K562 (cell line): ENCODE measurements around the gene UNC119. TPM values are rescaled to one million over a fixed set of nuclear protein-coding genes. Genes with fewer than 3 reads are reported as not detected.

Source experiments
- ATAC-seq: fragments of 200-7000 bp; cut with Tn5 transposase; 3 replicates; pipeline ENCODE4 v1.9.1; 2020; ENCODE audit warnings: moderate library complexity
- BruUV-seq: library from RNA; stranded (reverse); fragments of 400-500 nt; replicated peaks from 2 replicates; lab custom pipeline; 2021; lab: Mats Ljungman, UMichigan
- CTCF ChIA-PET: fragments of 300-600 bp; formaldehyde crosslinking; extraction: SDS; loops from one replicate; lab custom pipeline; 2021; ENCODE audit warnings: low intra/inter-chr PET ratio; lab: Yijun Ruan, JAX
- POLR2A ChIA-PET: fragments of 300-600, 350-650 bp; sonication (Branson Sonifier 250); formaldehyde crosslinking; extraction: SDS; loops from one replicate; lab custom pipeline; 2021; ENCODE audit warnings: antibody characterized with exemption, inconsistent platforms; lab: Yijun Ruan, JAX
- DNase-seq, 4 experiments: peaks; one replicate each; pipeline versions ENCODE4 v3.0.0 to v3.0.0-alpha.2; 2011 to 2018; ENCODE audit warnings: low spot score in 3 of 4, mixed read lengths in 3 of 4; ENCODE audit errors: extremely low read depth in 1 of 4
- FAIRE-seq: peaks from 2 replicates; lab custom pipeline; 2011; peaks lifted over from hg19 to GRCh38; lab: Jason Lieb, UNC
- H2AFZ ChIP-seq: 2 replicates; pipeline ENCODE4 v1.6.0; 2011; ENCODE audit warnings: low read depth, low read length, control low read depth, inconsistent platforms
- H3K27ac ChIP-seq: fragments of 200-600 bp; 3 replicates; pipeline ENCODE4 v1.8.0; 2011; ENCODE audit warnings: low read depth, mild to moderate bottlenecking, control low read depth, inconsistent platforms, low read length, moderate library complexity, mixed read lengths; ENCODE audit errors: extremely low read depth
- H3K27me3 ChIP-seq, 2 experiments: fragments of 300-600 bp in 1 of 2; 2 replicates in 1 of 2; 3 replicates in 1 of 2; pipeline versions ENCODE4 v1.6.0 to v1.8.0; 2011; ENCODE audit warnings: inconsistent platforms in 2 of 2, low read length in 2 of 2, mild to moderate bottlenecking in 1 of 2, mixed read lengths in 1 of 2, moderate library complexity in 1 of 2; ENCODE audit not compliant: control insufficient read depth in 2 of 2, insufficient read depth in 2 of 2
- H3K36me3 ChIP-seq: fragments of 300-600 bp; 3 replicates; pipeline ENCODE4 v1.8.0; 2011; ENCODE audit warnings: mild to moderate bottlenecking, low read length, inconsistent platforms; ENCODE audit not compliant: control insufficient read depth, insufficient read depth
- H3K4me1 ChIP-seq, 2 experiments: fragments of 200-600 bp in 1 of 2; replicated peaks in 1 of 2; 2 replicates in 1 of 2; 3 replicates in 1 of 2; pipeline versions ENCODE4 v1.5.1 to v1.8.0; 2011; ENCODE audit warnings: inconsistent platforms in 2 of 2, low read length in 2 of 2, mild to moderate bottlenecking in 1 of 2, mixed read lengths in 1 of 2, moderate library complexity in 1 of 2; ENCODE audit not compliant: control insufficient read depth in 2 of 2, insufficient read depth in 2 of 2
- H3K4me2 ChIP-seq: 2 replicates; pipeline ENCODE4 v1.6.1; 2011; ENCODE audit warnings: low read length, control low read depth, inconsistent platforms, mixed read lengths; ENCODE audit not compliant: insufficient read depth
- H3K4me3 ChIP-seq: fragments of 200-600 bp; sonication (generic), shearing (Covaris generic); 2 replicates; pipeline ENCODE4 v1.5.1; 2016; ENCODE audit warnings: control low read depth, inconsistent platforms
- H3K79me2 ChIP-seq: fragments of 200-600 bp; 3 replicates; pipeline ENCODE4 v1.8.0; 2011; ENCODE audit warnings: low read length, inconsistent platforms; ENCODE audit not compliant: control insufficient read depth, insufficient read depth
- H3K9ac ChIP-seq, 2 experiments: 2 replicates each; pipeline versions ENCODE4 v1.6.0 to v1.6.1; 2011; ENCODE audit warnings: low read depth in 2 of 2, low read length in 2 of 2, control low read depth in 1 of 2, inconsistent platforms in 1 of 2, mild to moderate bottlenecking in 1 of 2, mixed read lengths in 1 of 2; ENCODE audit not compliant: insufficient read depth in 1 of 2
- H3K9me1 ChIP-seq: one replicate; pipeline ENCODE4 v1.6.0; 2011; ENCODE audit warnings: inconsistent platforms, mild to moderate bottlenecking, low read length, moderate library complexity; ENCODE audit not compliant: control insufficient read depth, insufficient read depth
- H3K9me3 ChIP-seq: replicated peaks from 2 replicates; pipeline ENCODE4 v1.5.1; 2011; ENCODE audit warnings: low read depth, low read length, inconsistent platforms; ENCODE audit not compliant: control insufficient read depth, insufficient read depth
- H4K20me1 ChIP-seq: replicated peaks from 2 replicates; pipeline ENCODE4 v1.6.1; 2011; ENCODE audit warnings: low read length, inconsistent platforms, mixed read lengths; ENCODE audit not compliant: control insufficient read depth, insufficient read depth
- CBFA2T3 ChIP-seq: fragments of 450-650 bp; IDR thresholded peaks from 2 replicates; pipeline ENCODE4 v1.6.1; 2017
- CBFB ChIP-seq: sonication (generic); formaldehyde crosslinking; IDR thresholded peaks from 2 replicates; pipeline ENCODE4 v1.4.0; 2020; ENCODE audit warnings: mild to moderate bottlenecking, missing genetic modification reagents
- CREB1 ChIP-seq, 2 experiments: sonication (generic) in 1 of 2; formaldehyde crosslinking in 1 of 2; IDR thresholded peaks; 2 replicates each; pipeline versions ENCODE4 v1.6.1 to v1.8.0; 2012 to 2022; ENCODE audit warnings: inconsistent platforms in 1 of 2, mild to moderate bottlenecking in 1 of 2, missing genetic modification reagents in 1 of 2, moderate library complexity in 1 of 2
- CREB3L1 ChIP-seq: fragments of 450-650 bp; IDR thresholded peaks from 2 replicates; pipeline ENCODE4 v1.6.1; 2014; ENCODE audit warnings: low read depth, mild to moderate bottlenecking, moderate library complexity, borderline replicate concordance
- NKRF ChIP-seq: fragments of 450-650 bp; IDR thresholded peaks from 2 replicates; pipeline ENCODE4 v1.6.1; 2016; ENCODE audit warnings: borderline replicate concordance
- TSC22D4 ChIP-seq: fragments of 450-650 bp; IDR thresholded peaks from 2 replicates; pipeline ENCODE4 v1.6.1; 2016; ENCODE audit warnings: missing genetic modification characterization, missing biosample characterization, control low read depth
- ZFP30 ChIP-seq: fragments of 250-450 bp; sonication (Bioruptor Pico); IDR thresholded peaks from 2 replicates; pipeline ENCODE4 v1.8.0; 2022; ENCODE audit warnings: moderate library complexity, mild to moderate bottlenecking, inconsistent platforms, borderline replicate concordance
- ZNF280A ChIP-seq: fragments of 450-650 bp; IDR thresholded peaks from 2 replicates; pipeline ENCODE4 v1.6.1; 2018; ENCODE audit warnings: mild to moderate bottlenecking, low read depth; ENCODE audit not compliant: partially characterized antibody
- ZNF347 ChIP-seq: fragments of 450-650 bp; formaldehyde crosslinking; IDR thresholded peaks from 2 replicates; pipeline ENCODE4 v1.4.0; 2020; ENCODE audit warnings: low read depth, mild to moderate bottlenecking, moderate library complexity
- WGBS: fragments of 100-300 bp; shearing (Covaris generic); methylation state at CpG from one replicate; pipeline ENCODE4 v1.1.6; 2016; ENCODE audit warnings: low coverage, mixed read lengths; ENCODE audit not compliant: insufficient coverage; ENCODE audit errors: missing lambda C conversion rate; 5-methylcytosine and 5-hydroxymethylcytosine counted together
- in situ Hi-C: fragments of 300-500 bp; cut with MboI; formaldehyde crosslinking; loops from 4 replicates; pipeline ENCODE4 v1.15.0; 2018; ENCODE audit warnings: inconsistent platforms, mixed read lengths
- intact Hi-C: fragments of 100-400 bp; cut with micrococcal nuclease; formaldehyde crosslinking; loops from 2 replicates; pipeline ENCODE4 v1.14.2; 2022
- polyA plus RNA-seq, 8 experiments: library from polyadenylated mRNA; depleted of rRNA in 4 of 8; stranded (reverse) in 5 of 8; unstranded in 3 of 8; fragments of >200 nt; fragmentation: Nextera tagmentation in 2 of 8; fragmentation: Illumina TruSeq in 1 of 8; extraction: Ambion mirVana in 2 of 8; extraction: Trizol in 1 of 8; gene quantifications; 2 replicates each; pipeline versions ENCODE4 v1.2.1 to v1.2.3, GENCODE V29; 2011 to 2014; ENCODE audit warnings: inconsistent platforms in 1 of 8, missing spikeins in 1 of 8
- total RNA-seq, 7 experiments: library from RNA; depleted of rRNA in 6 of 7; stranded (reverse); fragments of >200 nt in 6 of 7; fragmentation: Illumina TruSeq in 2 of 7; extraction: Trizol in 2 of 7; gene quantifications; 2 replicates each; pipeline versions ENCODE4 v1.2.1 to v1.2.3, GENCODE V29; 2011 to 2021; ENCODE audit warnings: low replicate concordance in 1 of 7
- TF ChIP-seq, protein P1 (sequence below): sonication (generic); formaldehyde crosslinking; IDR thresholded peaks from 2 replicates; pipeline ENCODE4 v1.8.1; 2023; ENCODE audit warnings: mild to moderate bottlenecking, missing genetic modification reagents
- TF ChIP-seq, protein P2 (sequence below): fragments of 450-650 bp; IDR thresholded peaks from 2 replicates; pipeline ENCODE4 v1.7.0; 2016; ENCODE audit warnings: borderline replicate concordance

The UNC119 gene
- total and polyA plus RNA-seq, 9 of the 15 experiments (the other 6 are each of a cell fraction or from before 2014, with no cell fraction given): 0.37 to 47.7 (median 16.3) TPM

- Histone ChIP-seq H3K4me1 (no peaks in the 10 kb centered on the region), H2AFZ (no peak overlapping the region), H3K36me3 (peaks cover 93% of the 10 kb centered on the region), H3K9me3 (no peaks in the 10 kb centered on the region), H3K79me2 (0 out of 3 replicates have a peak, but pooled peaks cover 2% of the 10 kb centered on the region), H3K27ac (no peak overlapping the region), H3K4me3 (no peak overlapping the region), H3K9ac (no peak overlapping the region), H3K27me3 (no peaks in the 10 kb centered on the region), H3K9me1 (peaks cover 3% of the 10 kb centered on the region), H3K4me2 (no peak overlapping the region), H4K20me1 (no peaks in the 10 kb centered on the region)
- WGBS: 89% methylated on average over 3 of the region's 3 CpGs
- FAIRE-seq: no peak
- CTCF ChIA-PET: no interaction called here
- BruUV-seq: no TSS peak
- no peak for ATAC-seq
- intact Hi-C loops (no loop called here), in situ Hi-C loops (no loop called here)
- DNase-seq: no peak
- POLR2A ChIA-PET: interaction anchor here (0.6 to 16.7 kb wide), 6 partner anchors 8 to 243 kb away, joined by 3 to 274 read pairs (median 6); partner anchors contain the start of genes ALDOC, PIGS and SPAG5
- TF ChIP-seq, protein P1, sequence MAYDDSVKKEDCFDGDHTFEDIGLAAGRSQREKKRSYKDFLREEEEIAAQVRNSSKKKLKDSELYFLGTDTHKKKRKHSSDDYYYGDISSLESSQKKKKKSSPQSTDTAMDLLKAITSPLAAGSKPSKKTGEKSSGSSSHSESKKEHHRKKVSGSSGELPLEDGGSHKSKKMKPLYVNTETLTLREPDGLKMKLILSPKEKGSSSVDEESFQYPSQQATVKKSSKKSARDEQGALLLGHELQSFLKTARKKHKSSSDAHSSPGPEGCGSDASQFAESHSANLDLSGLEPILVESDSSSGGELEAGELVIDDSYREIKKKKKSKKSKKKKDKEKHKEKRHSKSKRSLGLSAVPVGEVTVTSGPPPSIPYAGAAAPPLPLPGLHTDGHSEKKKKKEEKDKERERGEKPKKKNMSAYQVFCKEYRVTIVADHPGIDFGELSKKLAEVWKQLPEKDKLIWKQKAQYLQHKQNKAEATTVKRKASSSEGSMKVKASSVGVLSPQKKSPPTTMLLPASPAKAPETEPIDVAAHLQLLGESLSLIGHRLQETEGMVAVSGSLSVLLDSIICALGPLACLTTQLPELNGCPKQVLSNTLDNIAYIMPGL (CRISPR knock-in tag): no peak
- TF ChIP-seq CBFB (CRISPR knock-in tag) (no peak), ZNF347 (CRISPR knock-in tag) (no peak), ZNF280A (no peak), CREB3L1 (no peak), CBFA2T3 (no peak), TSC22D4 (tag) (no peak), NKRF (no peak), CREB1 (IDR thresholded peaks at IDR 0.05) (no peak), CREB1 (CRISPR knock-in tag; IDR thresholded peaks at IDR 0.05) (no peak), ZFP30 (CRISPR knock-in tag) (no peak)
- TF ChIP-seq, protein P2, sequence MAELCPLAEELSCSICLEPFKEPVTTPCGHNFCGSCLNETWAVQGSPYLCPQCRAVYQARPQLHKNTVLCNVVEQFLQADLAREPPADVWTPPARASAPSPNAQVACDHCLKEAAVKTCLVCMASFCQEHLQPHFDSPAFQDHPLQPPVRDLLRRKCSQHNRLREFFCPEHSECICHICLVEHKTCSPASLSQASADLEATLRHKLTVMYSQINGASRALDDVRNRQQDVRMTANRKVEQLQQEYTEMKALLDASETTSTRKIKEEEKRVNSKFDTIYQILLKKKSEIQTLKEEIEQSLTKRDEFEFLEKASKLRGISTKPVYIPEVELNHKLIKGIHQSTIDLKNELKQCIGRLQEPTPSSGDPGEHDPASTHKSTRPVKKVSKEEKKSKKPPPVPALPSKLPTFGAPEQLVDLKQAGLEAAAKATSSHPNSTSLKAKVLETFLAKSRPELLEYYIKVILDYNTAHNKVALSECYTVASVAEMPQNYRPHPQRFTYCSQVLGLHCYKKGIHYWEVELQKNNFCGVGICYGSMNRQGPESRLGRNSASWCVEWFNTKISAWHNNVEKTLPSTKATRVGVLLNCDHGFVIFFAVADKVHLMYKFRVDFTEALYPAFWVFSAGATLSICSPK: no peak
These were observed 32.0 kb upstream of the UNC119 start for GRCh38 chr17:28584434-28584833.
